ENCODE results near the gene TLE1.

DNA sequence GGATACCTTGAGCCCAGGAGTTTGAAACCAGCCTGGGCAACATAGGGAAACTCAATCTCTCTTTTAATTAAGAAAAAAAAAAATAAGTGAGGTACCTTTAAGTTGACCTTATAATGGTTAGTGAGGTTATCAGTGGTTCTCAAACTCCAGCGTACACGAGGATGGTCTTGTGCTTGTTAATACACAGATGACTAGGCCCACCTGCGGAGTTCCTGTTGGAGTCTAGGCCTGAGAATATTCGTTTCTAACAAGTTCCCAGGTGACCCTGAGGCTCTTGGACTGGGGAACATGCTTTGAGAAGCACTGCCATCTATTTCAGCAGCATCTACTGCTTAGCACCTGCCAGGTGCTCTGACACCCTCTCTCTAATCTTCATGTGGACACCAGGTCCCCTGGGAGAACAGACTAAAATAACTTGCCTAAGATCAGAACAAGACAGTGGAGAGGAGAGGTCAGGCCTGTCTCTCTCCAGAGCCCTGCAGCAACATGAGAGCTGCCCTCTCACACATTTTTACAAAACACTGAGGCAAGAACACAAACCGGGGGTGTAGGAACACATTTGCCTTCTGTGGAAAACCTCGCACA lies 24.6 kb downstream of the TLE1 start:
- TF ChIP-seq, protein P1, sequence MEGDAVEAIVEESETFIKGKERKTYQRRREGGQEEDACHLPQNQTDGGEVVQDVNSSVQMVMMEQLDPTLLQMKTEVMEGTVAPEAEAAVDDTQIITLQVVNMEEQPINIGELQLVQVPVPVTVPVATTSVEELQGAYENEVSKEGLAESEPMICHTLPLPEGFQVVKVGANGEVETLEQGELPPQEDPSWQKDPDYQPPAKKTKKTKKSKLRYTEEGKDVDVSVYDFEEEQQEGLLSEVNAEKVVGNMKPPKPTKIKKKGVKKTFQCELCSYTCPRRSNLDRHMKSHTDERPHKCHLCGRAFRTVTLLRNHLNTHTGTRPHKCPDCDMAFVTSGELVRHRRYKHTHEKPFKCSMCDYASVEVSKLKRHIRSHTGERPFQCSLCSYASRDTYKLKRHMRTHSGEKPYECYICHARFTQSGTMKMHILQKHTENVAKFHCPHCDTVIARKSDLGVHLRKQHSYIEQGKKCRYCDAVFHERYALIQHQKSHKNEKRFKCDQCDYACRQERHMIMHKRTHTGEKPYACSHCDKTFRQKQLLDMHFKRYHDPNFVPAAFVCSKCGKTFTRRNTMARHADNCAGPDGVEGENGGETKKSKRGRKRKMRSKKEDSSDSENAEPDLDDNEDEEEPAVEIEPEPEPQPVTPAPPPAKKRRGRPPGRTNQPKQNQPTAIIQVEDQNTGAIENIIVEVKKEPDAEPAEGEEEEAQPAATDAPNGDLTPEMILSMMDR (IDR thresholded peaks at IDR 0.05): no peak
- TF ChIP-seq POLR2A (IDR thresholded peaks at IDR 0.05): no peak
